Panc1 (cell line): ENCODE data around the gene SEMA3G.

ENCODE experiments used
- POLR2AphosphoS5 ChIP-seq: IDR thresholded peaks from 2 replicates; pipeline ENCODE4 v1.6.1; 2012; ENCODE audit warnings: mild to moderate bottlenecking, low read depth, low read length, moderate library complexity
- SIN3A ChIP-seq: IDR thresholded peaks from 2 replicates; pipeline ENCODE4 v1.6.1; 2012; ENCODE audit warnings: low read depth, mild to moderate bottlenecking, low read length, moderate library complexity, borderline replicate concordance; ENCODE audit not compliant: insufficient read depth
- TCF7L2 ChIP-seq: IDR thresholded peaks from 2 replicates; pipeline ENCODE4 v1.6.1; 2011; ENCODE audit warnings: mild to moderate bottlenecking, low read depth, low read length, inconsistent platforms
- TF ChIP-seq, protein P1 (sequence below): fragments of 450-650 bp; IDR thresholded peaks from 2 replicates; pipeline ENCODE4 v1.5.1; 2017; ENCODE audit warnings: mild to moderate bottlenecking
- TF ChIP-seq, protein P2 (sequence below), 2 experiments: IDR thresholded peaks; 2 replicates each; pipeline ENCODE4 v1.6.1; 2011 to 2012; ENCODE audit warnings: low read depth in 2 of 2, control low read depth in 1 of 2, low read length in 1 of 2, mild to moderate bottlenecking in 1 of 2, moderate library complexity in 1 of 2; ENCODE audit not compliant: insufficient read depth in 1 of 2

DNA sequence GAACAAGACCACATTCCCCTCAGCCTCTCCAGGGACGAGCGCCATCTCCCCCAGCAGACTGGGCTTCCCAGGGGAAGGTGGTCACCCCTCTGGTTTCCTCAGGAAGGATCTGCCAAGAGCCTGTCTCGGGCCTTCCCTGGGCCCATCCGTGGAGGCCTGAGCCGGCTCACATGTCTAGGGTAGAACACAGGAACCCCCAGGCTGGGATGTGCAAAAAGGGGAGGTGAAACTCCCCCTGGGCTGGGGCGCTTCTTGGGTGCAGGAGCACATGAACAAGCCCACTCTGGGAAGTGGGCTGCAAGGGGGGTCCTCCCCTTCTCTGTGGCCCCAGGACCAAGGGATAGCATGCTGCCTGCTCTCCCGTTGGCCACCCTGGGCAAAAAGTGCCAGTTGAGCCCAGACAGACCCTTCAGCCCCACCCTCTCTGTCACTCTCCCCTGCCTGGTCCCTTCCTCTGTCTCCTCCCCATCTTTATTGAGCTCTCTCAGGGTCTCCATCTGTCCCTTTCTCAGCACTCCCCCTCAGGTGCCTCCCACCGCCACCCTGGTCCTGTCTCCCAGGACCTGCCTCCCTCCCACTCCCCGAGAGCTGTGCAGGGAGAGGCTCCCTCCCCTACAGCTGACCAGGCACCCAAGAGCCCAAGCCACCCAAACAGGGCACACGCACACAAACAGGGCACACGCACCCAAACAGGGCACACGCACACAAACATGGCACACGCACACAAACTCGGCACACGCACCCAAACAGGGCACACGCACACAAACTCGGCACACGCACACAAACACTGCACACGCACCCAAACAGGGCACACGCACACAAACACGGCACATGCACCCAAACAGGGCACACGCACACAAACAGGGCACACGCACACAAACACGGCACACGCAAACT lies 864 bp downstream of the SEMA3G start:
- TF ChIP-seq, protein P1, sequence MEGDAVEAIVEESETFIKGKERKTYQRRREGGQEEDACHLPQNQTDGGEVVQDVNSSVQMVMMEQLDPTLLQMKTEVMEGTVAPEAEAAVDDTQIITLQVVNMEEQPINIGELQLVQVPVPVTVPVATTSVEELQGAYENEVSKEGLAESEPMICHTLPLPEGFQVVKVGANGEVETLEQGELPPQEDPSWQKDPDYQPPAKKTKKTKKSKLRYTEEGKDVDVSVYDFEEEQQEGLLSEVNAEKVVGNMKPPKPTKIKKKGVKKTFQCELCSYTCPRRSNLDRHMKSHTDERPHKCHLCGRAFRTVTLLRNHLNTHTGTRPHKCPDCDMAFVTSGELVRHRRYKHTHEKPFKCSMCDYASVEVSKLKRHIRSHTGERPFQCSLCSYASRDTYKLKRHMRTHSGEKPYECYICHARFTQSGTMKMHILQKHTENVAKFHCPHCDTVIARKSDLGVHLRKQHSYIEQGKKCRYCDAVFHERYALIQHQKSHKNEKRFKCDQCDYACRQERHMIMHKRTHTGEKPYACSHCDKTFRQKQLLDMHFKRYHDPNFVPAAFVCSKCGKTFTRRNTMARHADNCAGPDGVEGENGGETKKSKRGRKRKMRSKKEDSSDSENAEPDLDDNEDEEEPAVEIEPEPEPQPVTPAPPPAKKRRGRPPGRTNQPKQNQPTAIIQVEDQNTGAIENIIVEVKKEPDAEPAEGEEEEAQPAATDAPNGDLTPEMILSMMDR, result no peak
- TF ChIP-seq POLR2AphosphoS5 (no peak), TCF7L2 (no peak), SIN3A (no peak)
- TF ChIP-seq, protein P2, sequence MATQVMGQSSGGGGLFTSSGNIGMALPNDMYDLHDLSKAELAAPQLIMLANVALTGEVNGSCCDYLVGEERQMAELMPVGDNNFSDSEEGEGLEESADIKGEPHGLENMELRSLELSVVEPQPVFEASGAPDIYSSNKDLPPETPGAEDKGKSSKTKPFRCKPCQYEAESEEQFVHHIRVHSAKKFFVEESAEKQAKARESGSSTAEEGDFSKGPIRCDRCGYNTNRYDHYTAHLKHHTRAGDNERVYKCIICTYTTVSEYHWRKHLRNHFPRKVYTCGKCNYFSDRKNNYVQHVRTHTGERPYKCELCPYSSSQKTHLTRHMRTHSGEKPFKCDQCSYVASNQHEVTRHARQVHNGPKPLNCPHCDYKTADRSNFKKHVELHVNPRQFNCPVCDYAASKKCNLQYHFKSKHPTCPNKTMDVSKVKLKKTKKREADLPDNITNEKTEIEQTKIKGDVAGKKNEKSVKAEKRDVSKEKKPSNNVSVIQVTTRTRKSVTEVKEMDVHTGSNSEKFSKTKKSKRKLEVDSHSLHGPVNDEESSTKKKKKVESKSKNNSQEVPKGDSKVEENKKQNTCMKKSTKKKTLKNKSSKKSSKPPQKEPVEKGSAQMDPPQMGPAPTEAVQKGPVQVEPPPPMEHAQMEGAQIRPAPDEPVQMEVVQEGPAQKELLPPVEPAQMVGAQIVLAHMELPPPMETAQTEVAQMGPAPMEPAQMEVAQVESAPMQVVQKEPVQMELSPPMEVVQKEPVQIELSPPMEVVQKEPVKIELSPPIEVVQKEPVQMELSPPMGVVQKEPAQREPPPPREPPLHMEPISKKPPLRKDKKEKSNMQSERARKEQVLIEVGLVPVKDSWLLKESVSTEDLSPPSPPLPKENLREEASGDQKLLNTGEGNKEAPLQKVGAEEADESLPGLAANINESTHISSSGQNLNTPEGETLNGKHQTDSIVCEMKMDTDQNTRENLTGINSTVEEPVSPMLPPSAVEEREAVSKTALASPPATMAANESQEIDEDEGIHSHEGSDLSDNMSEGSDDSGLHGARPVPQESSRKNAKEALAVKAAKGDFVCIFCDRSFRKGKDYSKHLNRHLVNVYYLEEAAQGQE (IDR thresholded peaks at IDR 0.05; ENCODE audit: insufficient read depth in 1 of 2, low read depth in 2 of 2, low read length in 1 of 2), result no peak
